HL-60 (cell line): ENCODE data around the gene HERC2.

Source experiments
- DNase-seq, 2 experiments: peaks; one replicate each; pipeline ENCODE4 v3.0.0-alpha.2; 2010 to 2020; ENCODE audit warnings: low read depth in 1 of 2, low spot score in 1 of 2
- H3K27ac ChIP-seq: fragments of 250-450 bp; sonication (Bioruptor Pico); replicated peaks from 2 replicates; pipeline ENCODE4 v1.5.1; 2020; ENCODE audit warnings: mild to moderate bottlenecking, moderate library complexity
- H3K27me3 ChIP-seq: fragments of 250-450 bp; sonication (Bioruptor Pico); 2 replicates; pipeline ENCODE4 v1.5.1; 2021; ENCODE audit warnings: mild to moderate bottlenecking, moderate library complexity; ENCODE audit not compliant: insufficient read depth, poor library complexity, severe bottlenecking
- H3K4me3 ChIP-seq: replicated peaks from 2 replicates; pipeline ENCODE4 v1.5.1; 2011; ENCODE audit warnings: mild to moderate bottlenecking, control low read depth, low read length; ENCODE audit not compliant: insufficient read depth
- CTCF ChIP-seq: IDR thresholded peaks from one replicate; pipeline ENCODE4 v1.5.1; 2011; ENCODE audit warnings: low read length, control low read depth, inconsistent platforms; ENCODE audit not compliant: insufficient read depth
- GABPA ChIP-seq: IDR thresholded peaks from 2 replicates; pipeline ENCODE4 v1.6.1; 2012; ENCODE audit warnings: low read depth
- POLR2AphosphoS5 ChIP-seq: IDR thresholded peaks from 2 replicates; pipeline ENCODE4 v1.6.1; 2012; ENCODE audit warnings: low read depth
- SPI1 ChIP-seq: IDR thresholded peaks from 2 replicates; pipeline ENCODE4 v1.6.1; 2012; ENCODE audit warnings: low read depth, mild to moderate bottlenecking, borderline replicate concordance
- TF ChIP-seq, protein P1 (sequence below): IDR thresholded peaks from 2 replicates; pipeline ENCODE4 v1.6.1; 2012; ENCODE audit warnings: low read depth; ENCODE audit not compliant: insufficient replicate concordance

The HERC2 gene

DNA sequence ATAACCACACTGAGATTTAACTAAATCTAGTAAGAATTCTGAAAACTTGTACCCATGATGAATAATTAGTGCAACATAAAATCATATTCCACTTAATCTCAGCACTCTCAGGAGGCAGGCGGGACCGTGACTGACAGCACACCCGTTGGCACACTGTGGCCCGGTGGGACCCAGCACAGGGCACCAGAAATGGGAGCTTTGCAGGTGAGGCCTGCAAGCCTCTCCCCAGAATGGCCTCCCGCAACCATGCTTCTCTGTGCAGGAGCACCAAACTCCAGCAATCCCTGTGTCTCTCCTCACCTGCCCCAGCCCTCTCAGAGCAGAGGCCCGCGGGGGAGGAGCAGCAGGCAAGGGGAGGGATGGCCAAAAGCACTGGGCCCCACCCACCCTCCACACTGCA, 191.3 kb downstream of the HERC2 start:
- Histone ChIP-seq H3K27ac (no peak overlapping the region), H3K27me3 (no peaks in the 10 kb centered on the region), H3K4me3 (no peak overlapping the region)
- TF ChIP-seq, protein P1, sequence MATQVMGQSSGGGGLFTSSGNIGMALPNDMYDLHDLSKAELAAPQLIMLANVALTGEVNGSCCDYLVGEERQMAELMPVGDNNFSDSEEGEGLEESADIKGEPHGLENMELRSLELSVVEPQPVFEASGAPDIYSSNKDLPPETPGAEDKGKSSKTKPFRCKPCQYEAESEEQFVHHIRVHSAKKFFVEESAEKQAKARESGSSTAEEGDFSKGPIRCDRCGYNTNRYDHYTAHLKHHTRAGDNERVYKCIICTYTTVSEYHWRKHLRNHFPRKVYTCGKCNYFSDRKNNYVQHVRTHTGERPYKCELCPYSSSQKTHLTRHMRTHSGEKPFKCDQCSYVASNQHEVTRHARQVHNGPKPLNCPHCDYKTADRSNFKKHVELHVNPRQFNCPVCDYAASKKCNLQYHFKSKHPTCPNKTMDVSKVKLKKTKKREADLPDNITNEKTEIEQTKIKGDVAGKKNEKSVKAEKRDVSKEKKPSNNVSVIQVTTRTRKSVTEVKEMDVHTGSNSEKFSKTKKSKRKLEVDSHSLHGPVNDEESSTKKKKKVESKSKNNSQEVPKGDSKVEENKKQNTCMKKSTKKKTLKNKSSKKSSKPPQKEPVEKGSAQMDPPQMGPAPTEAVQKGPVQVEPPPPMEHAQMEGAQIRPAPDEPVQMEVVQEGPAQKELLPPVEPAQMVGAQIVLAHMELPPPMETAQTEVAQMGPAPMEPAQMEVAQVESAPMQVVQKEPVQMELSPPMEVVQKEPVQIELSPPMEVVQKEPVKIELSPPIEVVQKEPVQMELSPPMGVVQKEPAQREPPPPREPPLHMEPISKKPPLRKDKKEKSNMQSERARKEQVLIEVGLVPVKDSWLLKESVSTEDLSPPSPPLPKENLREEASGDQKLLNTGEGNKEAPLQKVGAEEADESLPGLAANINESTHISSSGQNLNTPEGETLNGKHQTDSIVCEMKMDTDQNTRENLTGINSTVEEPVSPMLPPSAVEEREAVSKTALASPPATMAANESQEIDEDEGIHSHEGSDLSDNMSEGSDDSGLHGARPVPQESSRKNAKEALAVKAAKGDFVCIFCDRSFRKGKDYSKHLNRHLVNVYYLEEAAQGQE = no peak
- TF ChIP-seq CTCF (no peak), POLR2AphosphoS5 (no peak), GABPA (no peak), SPI1 (no peak)
- no peak for DNase-seq

GRCh38 chr15:28129231-28129848, 192.6 kb downstream of the HERC2 start:
- TF ChIP-seq SPI1 (no peak), CTCF (no peak), POLR2AphosphoS5 (no peak), GABPA (no peak)
- TF ChIP-seq, protein P1 = no peak
- no peaks in the 10 kb centered on the region for H3K27me3 ChIP-seq
- H3K27ac ChIP-seq = no peak overlapping the region
- no peak overlapping the region for H3K4me3 ChIP-seq
- DNase-seq = no peak

- no peak for TF ChIP-seq POLR2AphosphoS5
- no peak for TF ChIP-seq CTCF
- TF ChIP-seq, protein P1 = no peak
- TF ChIP-seq GABPA = no peak
- no peak for TF ChIP-seq SPI1
- Histone ChIP-seq H3K27me3 (no peaks in the 10 kb centered on the region), H3K27ac (no peak overlapping the region), H3K4me3 (no peak overlapping the region)
- DNase-seq = no peak
Observed at GRCh38 chr15:28128031-28128430, 193.9 kb downstream of the HERC2 start.
